Neural progenitor cell (in vitro differentiated cells): ENCODE data around the gene RYR3. TPM values are rescaled to one million over a fixed set of nuclear protein-coding genes. Genes with fewer than 3 reads are reported as not detected.

ENCODE experiments used
- DNase-seq: peaks from one replicate; pipeline ENCODE4 v3.0.0-alpha.2; 2016; ENCODE audit warnings: low spot score
- H2AFZ ChIP-seq: fragments of 200-600 bp; sonication (generic); replicated peaks from 2 replicates; pipeline ENCODE4 v1.6.1; 2016; ENCODE audit warnings: antibody characterized with exemption
- H3F3A ChIP-seq: fragments of 200-600 bp; sonication (generic); 2 replicates; pipeline ENCODE4 v1.6.1; 2016; ENCODE audit warnings: antibody characterized with exemption, low read depth
- H3K27ac ChIP-seq: fragments of 200-600 bp; sonication (generic); 2 replicates; pipeline ENCODE4 v1.5.1; 2016; ENCODE audit warnings: mild to moderate bottlenecking
- H3K27me3 ChIP-seq: fragments of 200-600 bp; sonication (generic); 2 replicates; pipeline ENCODE4 v1.6.1; 2016; ENCODE audit warnings: mild to moderate bottlenecking, moderate library complexity
- H3K36me3 ChIP-seq: fragments of 200-600 bp; sonication (generic); 2 replicates; pipeline ENCODE4 v1.5.1; 2016
- H3K4me1 ChIP-seq: fragments of 200-600 bp; sonication (generic); 2 replicates; pipeline ENCODE4 v1.6.1; 2016; ENCODE audit warnings: mixed run types
- H3K4me2 ChIP-seq: fragments of 200-600 bp; sonication (generic); 2 replicates; pipeline ENCODE4 v1.6.1; 2016
- H3K4me3 ChIP-seq: fragments of 200-600 bp; sonication (generic); 2 replicates; pipeline ENCODE4 v1.5.1; 2016
- H3K79me2 ChIP-seq: fragments of 200-600 bp; sonication (generic); 2 replicates; pipeline ENCODE4 v1.6.1; 2016; ENCODE audit warnings: low read depth
- H3K9ac ChIP-seq: fragments of 200-600 bp; sonication (generic); 2 replicates; pipeline ENCODE4 v1.6.1; 2016
- H3K9me3 ChIP-seq: fragments of 200-600 bp; sonication (generic); 2 replicates; pipeline ENCODE4 v1.5.1; 2016; ENCODE audit warnings: low read depth
- H4K20me1 ChIP-seq: fragments of 200-600 bp; sonication (generic); 2 replicates; pipeline ENCODE4 v1.6.1; 2016; ENCODE audit warnings: low read depth
- H3K27ac Mint-ChIP-seq: 3 replicates; pipeline ENCODE4 v1.8.0; 2021; ENCODE audit warnings: mixed read lengths
- H3K27me3 Mint-ChIP-seq: 2 replicates; pipeline ENCODE4 v1.8.0; 2022; ENCODE audit warnings: low read depth, mild to moderate bottlenecking, inconsistent platforms, moderate library complexity, mixed read lengths; ENCODE audit not compliant: insufficient read depth
- H3K36me3 Mint-ChIP-seq: 3 replicates; pipeline ENCODE4 v1.8.0; 2021; ENCODE audit warnings: mixed read lengths
- H3K4me1 Mint-ChIP-seq: 3 replicates; pipeline ENCODE4 v1.8.0; 2021; ENCODE audit warnings: mixed read lengths
- H3K4me3 Mint-ChIP-seq: 3 replicates; pipeline ENCODE4 v1.8.0; 2021; ENCODE audit warnings: mild to moderate bottlenecking, moderate library complexity, mixed read lengths
- H3K9me3 Mint-ChIP-seq: 3 replicates; pipeline ENCODE4 v1.8.0; 2020; ENCODE audit warnings: mixed read lengths
- EZH2 ChIP-seq: fragments of 200-600 bp; sonication (generic); IDR thresholded peaks from 2 replicates; pipeline ENCODE4 v1.6.1; 2017; ENCODE audit warnings: antibody characterized with exemption, mild to moderate bottlenecking, moderate library complexity
- EZH2phosphoT487 ChIP-seq: fragments of 200-600 bp; sonication (generic); IDR thresholded peaks from 2 replicates; pipeline ENCODE4 v1.6.1; 2017; ENCODE audit warnings: antibody characterized with exemption
- total RNA-seq: library from RNA; depleted of rRNA; stranded (reverse); fragments of >200 nt; gene quantifications from 2 replicates; pipeline ENCODE4 v1.2.3, GENCODE V29; 2015; ENCODE audit warnings: low replicate concordance
- TF ChIP-seq, protein P1 (sequence below): fragments of 200-600 bp; sonication (generic); IDR thresholded peaks from 2 replicates; pipeline ENCODE4 v1.5.1; 2017; ENCODE audit warnings: antibody characterized with exemption, mild to moderate bottlenecking

Gene RYR3
- total RNA-seq, 1 donor from 2014 or later = 2.1 TPM

DNA sequence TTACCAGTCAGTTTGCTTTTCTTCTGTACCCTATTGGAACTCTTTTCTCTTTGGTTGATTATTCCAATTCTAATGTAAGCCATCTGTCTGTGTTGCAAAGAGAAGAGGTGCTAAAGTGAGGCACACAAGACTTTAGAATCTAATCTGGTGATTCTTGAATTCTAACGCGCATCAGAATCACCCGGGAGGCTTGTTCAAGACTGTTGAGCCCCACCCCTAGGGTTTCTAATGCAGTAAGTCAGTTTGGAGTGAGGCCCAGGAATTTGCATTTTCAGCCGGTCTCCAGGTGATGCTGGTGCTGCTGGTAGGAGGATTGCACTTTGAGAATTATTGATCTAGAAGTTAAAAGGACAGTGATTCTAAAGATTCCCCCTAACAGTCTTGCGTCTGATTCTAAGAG, 472.2 kb downstream of the RYR3 start:
- H3K27ac Mint-ChIP-seq = no peak overlapping the region
- H2AFZ ChIP-seq = no peak overlapping the region

DNA sequence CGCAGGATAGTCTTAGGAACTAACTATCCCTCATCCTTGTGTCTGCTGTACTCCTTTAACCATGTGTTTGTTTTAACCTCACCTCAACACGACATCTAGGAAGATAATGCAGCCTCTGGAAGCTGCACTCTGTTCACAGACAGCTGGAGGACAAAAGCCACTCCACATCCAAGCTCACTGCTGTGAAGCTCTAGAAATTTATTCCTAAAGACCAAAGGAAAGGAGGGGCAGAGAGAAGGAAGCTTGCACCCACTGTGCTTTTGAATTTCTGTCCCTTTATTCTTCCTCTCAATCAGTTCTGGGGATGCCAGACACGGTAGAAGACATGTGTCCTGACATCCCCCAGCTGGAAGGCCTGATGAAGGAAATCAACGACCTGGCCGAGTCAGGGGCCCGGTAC, 474.6 kb downstream of the RYR3 start:
- TF ChIP-seq, protein P1, sequence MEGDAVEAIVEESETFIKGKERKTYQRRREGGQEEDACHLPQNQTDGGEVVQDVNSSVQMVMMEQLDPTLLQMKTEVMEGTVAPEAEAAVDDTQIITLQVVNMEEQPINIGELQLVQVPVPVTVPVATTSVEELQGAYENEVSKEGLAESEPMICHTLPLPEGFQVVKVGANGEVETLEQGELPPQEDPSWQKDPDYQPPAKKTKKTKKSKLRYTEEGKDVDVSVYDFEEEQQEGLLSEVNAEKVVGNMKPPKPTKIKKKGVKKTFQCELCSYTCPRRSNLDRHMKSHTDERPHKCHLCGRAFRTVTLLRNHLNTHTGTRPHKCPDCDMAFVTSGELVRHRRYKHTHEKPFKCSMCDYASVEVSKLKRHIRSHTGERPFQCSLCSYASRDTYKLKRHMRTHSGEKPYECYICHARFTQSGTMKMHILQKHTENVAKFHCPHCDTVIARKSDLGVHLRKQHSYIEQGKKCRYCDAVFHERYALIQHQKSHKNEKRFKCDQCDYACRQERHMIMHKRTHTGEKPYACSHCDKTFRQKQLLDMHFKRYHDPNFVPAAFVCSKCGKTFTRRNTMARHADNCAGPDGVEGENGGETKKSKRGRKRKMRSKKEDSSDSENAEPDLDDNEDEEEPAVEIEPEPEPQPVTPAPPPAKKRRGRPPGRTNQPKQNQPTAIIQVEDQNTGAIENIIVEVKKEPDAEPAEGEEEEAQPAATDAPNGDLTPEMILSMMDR = no peak
- no peak for TF ChIP-seq EZH2
- TF ChIP-seq EZH2phosphoT487 = no peak
- Histone ChIP-seq H4K20me1 (no peaks in the 10 kb centered on the region), H3K36me3 (no peaks in the 10 kb centered on the region), H3K9ac (no peak overlapping the region), H3K9me3 (no peaks in the 10 kb centered on the region), H3K4me2 (peak overlapping the region; percentile 44), H3K4me1 (peaks cover 28% of the 10 kb centered on the region), H3F3A (peaks cover 9% of the 10 kb centered on the region), H2AFZ (no peak overlapping the region), H3K79me2 (no peaks in the 10 kb centered on the region), H3K27me3 (no peaks in the 10 kb centered on the region), H3K27ac (no peak overlapping the region), H3K4me3 (no peak overlapping the region)
- no peak overlapping the region for H3K4me3 Mint-ChIP-seq
- H3K36me3 Mint-ChIP-seq = no peaks in the 10 kb centered on the region
- no peak for DNase-seq
- H3K4me1 Mint-ChIP-seq = peaks cover 42% of the 10 kb centered on the region
- no peaks in the 10 kb centered on the region for H3K9me3 Mint-ChIP-seq
- H3K27me3 Mint-ChIP-seq = peaks cover 5% of the 10 kb centered on the region
- H3K27ac Mint-ChIP-seq = peak overlapping the region; percentile 86

More for the DNA sequence above, 472.2 kb downstream of the RYR3 start:
- Histone ChIP-seq H3K4me1 (peaks cover 24% of the 10 kb centered on the region), H3K36me3 (no peaks in the 10 kb centered on the region), H3K9ac (no peak overlapping the region), H3K27me3 (no peaks in the 10 kb centered on the region), H3K9me3 (no peaks in the 10 kb centered on the region), H3K4me3 (no peak overlapping the region), H4K20me1 (no peaks in the 10 kb centered on the region), H3K79me2 (no peaks in the 10 kb centered on the region), H3F3A (peaks cover 5% of the 10 kb centered on the region), H3K27ac (no peak overlapping the region), H3K4me2 (no peak overlapping the region)
- no peak for DNase-seq
- peaks cover 3% of the 10 kb centered on the region for H3K27me3 Mint-ChIP-seq
- no peak overlapping the region for H3K4me3 Mint-ChIP-seq
- no peaks in the 10 kb centered on the region for H3K9me3 Mint-ChIP-seq
- no peak for TF ChIP-seq EZH2
- no peak for TF ChIP-seq EZH2phosphoT487
- TF ChIP-seq, protein P1 = no peak
- peaks cover 38% of the 10 kb centered on the region for H3K4me1 Mint-ChIP-seq
- H3K36me3 Mint-ChIP-seq = no peaks in the 10 kb centered on the region

DNA sequence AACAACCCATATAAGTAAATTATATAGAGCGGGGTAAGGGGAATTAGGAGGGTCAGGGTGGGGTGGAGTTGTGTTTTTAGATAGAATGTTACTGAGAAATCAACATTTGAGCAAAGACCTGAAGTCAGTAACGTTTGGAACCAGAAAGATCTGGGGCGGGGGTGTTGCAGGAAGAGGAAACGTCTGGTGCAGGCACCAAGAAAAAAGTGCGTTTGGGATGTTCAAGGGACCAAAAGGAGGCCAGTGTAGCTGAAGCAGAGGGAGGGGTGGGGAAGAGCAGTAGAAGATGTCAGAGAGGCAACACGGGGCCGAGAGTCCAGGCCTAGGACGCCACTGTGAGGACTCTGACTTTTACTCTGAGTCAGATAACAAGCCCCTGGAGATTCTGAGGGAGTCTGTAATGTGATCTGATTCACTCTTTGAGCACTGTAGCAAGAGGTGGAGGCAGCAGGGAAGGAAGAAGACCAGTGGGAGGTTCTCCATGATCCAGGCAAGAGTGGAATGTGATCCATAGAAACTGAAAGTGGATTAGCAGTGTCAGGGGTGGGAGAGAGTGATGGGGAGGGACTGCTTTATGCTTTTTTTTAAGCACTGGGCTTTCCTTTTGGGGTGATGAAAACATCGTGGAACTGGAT, 478.3 kb downstream of the RYR3 start:
- no peaks in the 10 kb centered on the region for H3K9me3 ChIP-seq
- Mint-ChIP-seq H3K36me3 (no peaks in the 10 kb centered on the region), H3K4me1 (peaks cover 37% of the 10 kb centered on the region), H3K9me3 (no peaks in the 10 kb centered on the region), H3K4me3 (peak overlapping the region; percentile 27), H3K27ac (no peak overlapping the region), H3K27me3 (peaks cover 5% of the 10 kb centered on the region)
- TF ChIP-seq, protein P1 = no peak
- no peak for TF ChIP-seq EZH2phosphoT487
- no peak for TF ChIP-seq EZH2
- H3K9ac ChIP-seq = no peak overlapping the region
- H3K79me2 ChIP-seq = no peaks in the 10 kb centered on the region
- H3K36me3 ChIP-seq = no peaks in the 10 kb centered on the region
- peak; percentile 28 for DNase-seq
- no peak overlapping the region for H3K4me2 ChIP-seq
- peaks cover 28% of the 10 kb centered on the region for H3K4me1 ChIP-seq
- H2AFZ ChIP-seq = no peak overlapping the region
- no peak overlapping the region for H3K27ac ChIP-seq
- H3K27me3 ChIP-seq = no peaks in the 10 kb centered on the region
- H3F3A ChIP-seq = peaks cover 9% of the 10 kb centered on the region
- H4K20me1 ChIP-seq = no peaks in the 10 kb centered on the region
- no peak overlapping the region for H3K4me3 ChIP-seq
